HepG2 (cell line): ENCODE data around the gene ABI2. TPM values are rescaled to one million over a fixed set of nuclear protein-coding genes. Genes with fewer than 3 reads are reported as not detected.

Experiments
- ARID4A ChIP-seq: sonication (generic); formaldehyde crosslinking; IDR thresholded peaks from 2 replicates; pipeline ENCODE4 v1.5.0; 2020; ENCODE audit warnings: mild to moderate bottlenecking, missing genetic modification reagents, borderline replicate concordance
- BCL3 ChIP-seq: sonication (generic); formaldehyde crosslinking; IDR thresholded peaks from 2 replicates; pipeline ENCODE4 v1.5.1; 2020; ENCODE audit warnings: mild to moderate bottlenecking, missing genetic modification reagents, moderate library complexity
- CBX5 ChIP-seq: sonication (generic); formaldehyde crosslinking; IDR thresholded peaks from 2 replicates; pipeline ENCODE4 v1.4.0; 2020; ENCODE audit warnings: missing genetic modification reagents, borderline replicate concordance
- E2F1 ChIP-seq: sonication (generic); formaldehyde crosslinking; IDR thresholded peaks from 2 replicates; pipeline ENCODE4 v1.5.0; 2020; ENCODE audit warnings: missing genetic modification reagents
- ELF3 ChIP-seq: IDR thresholded peaks from 2 replicates; pipeline ENCODE4 v1.6.1; 2016; ENCODE audit warnings: missing genetic modification reagents, missing compliant biosample characterization
- FOXA3 ChIP-seq: IDR thresholded peaks from 2 replicates; pipeline ENCODE4 v1.6.1; 2016; ENCODE audit warnings: missing genetic modification reagents, missing compliant biosample characterization
- HMG20A ChIP-seq: IDR thresholded peaks from 2 replicates; pipeline ENCODE4 v1.6.1; 2016; ENCODE audit warnings: borderline replicate concordance
- HMGA1 ChIP-seq: sonication (generic); formaldehyde crosslinking; conservative IDR thresholded peaks from 2 replicates; pipeline ENCODE4 v1.4.0; 2020; ENCODE audit warnings: missing genetic modification reagents
- KLF12 ChIP-seq: sonication (generic); formaldehyde crosslinking; IDR thresholded peaks from 2 replicates; pipeline ENCODE4 v1.4.0; 2020; ENCODE audit warnings: missing genetic modification reagents, borderline replicate concordance
- NCOA5 ChIP-seq: sonication (generic); formaldehyde crosslinking; IDR thresholded peaks from 2 replicates; pipeline ENCODE4 v1.4.0; 2020; ENCODE audit warnings: missing genetic modification reagents
- NFE2 ChIP-seq: sonication (generic); formaldehyde crosslinking; IDR thresholded peaks from 2 replicates; pipeline ENCODE4 v1.4.0; 2020; ENCODE audit warnings: missing genetic modification reagents
- PLRG1 ChIP-seq: fragments of 450-650 bp; conservative IDR thresholded peaks from 2 replicates; pipeline ENCODE4 v1.6.1; 2016
- SCMH1 ChIP-seq: sonication (generic); formaldehyde crosslinking; IDR thresholded peaks from 2 replicates; pipeline ENCODE4 v1.9.0; 2021; ENCODE audit warnings: missing genetic modification reagents, mild to moderate bottlenecking, borderline replicate concordance
- SMYD3 ChIP-seq: sonication (generic); formaldehyde crosslinking; IDR thresholded peaks from 2 replicates; pipeline ENCODE4 v1.8.1; 2023; ENCODE audit warnings: mild to moderate bottlenecking, missing genetic modification reagents
- SP5 ChIP-seq: IDR thresholded peaks from 2 replicates; pipeline ENCODE4 v1.6.1; 2016; ENCODE audit warnings: low read depth, borderline replicate concordance
- STAT6 ChIP-seq: sonication (generic); formaldehyde crosslinking; IDR thresholded peaks from 2 replicates; pipeline ENCODE4 v1.4.0; 2020; ENCODE audit warnings: missing genetic modification reagents, mild to moderate bottlenecking, borderline replicate concordance
- TRIM24 ChIP-seq: sonication (generic); formaldehyde crosslinking; IDR thresholded peaks from 2 replicates; pipeline ENCODE4 v1.8.0; 2022; ENCODE audit warnings: mild to moderate bottlenecking, missing genetic modification reagents
- ZBTB38 ChIP-seq: sonication (generic); formaldehyde crosslinking; IDR thresholded peaks from 2 replicates; pipeline ENCODE4 v1.5.1; 2020; ENCODE audit warnings: mild to moderate bottlenecking, missing genetic modification reagents
- ZBTB7A ChIP-seq: sonication (generic); formaldehyde crosslinking; IDR thresholded peaks from 2 replicates; pipeline ENCODE4 v1.8.0; 2022; ENCODE audit warnings: mild to moderate bottlenecking, missing genetic modification reagents
- ZFP37 ChIP-seq: sonication (generic); formaldehyde crosslinking; IDR thresholded peaks from 2 replicates; pipeline ENCODE4 v1.4.0; 2020; ENCODE audit warnings: missing genetic modification reagents, borderline replicate concordance
- ZNF713 ChIP-seq: sonication (generic); formaldehyde crosslinking; IDR thresholded peaks from 2 replicates; pipeline ENCODE4 v1.4.0; 2020; ENCODE audit warnings: mild to moderate bottlenecking, missing genetic modification reagents
- ZNF879 ChIP-seq: sonication (generic); formaldehyde crosslinking; IDR thresholded peaks from 2 replicates; pipeline ENCODE4 v1.8.1; 2023; ENCODE audit warnings: missing genetic modification reagents
- polyA plus RNA-seq, 8 experiments: library from polyadenylated mRNA; depleted of rRNA in 3 of 8; stranded (reverse) in 7 of 8; unstranded in 1 of 8; fragments of >200 nt; fragmentation: Illumina TruSeq in 4 of 8; extraction: Trizol in 4 of 8; gene quantifications; 2 replicates each; pipeline versions ENCODE4 v1.2.1 to v1.2.3, GENCODE V29; 2011 to 2016; ENCODE audit warnings: low read depth in 4 of 8, missing spikeins in 1 of 8, mixed read lengths in 1 of 8; ENCODE audit not compliant: insufficient read depth in 1 of 8
- total RNA-seq, 5 experiments: library from RNA; depleted of rRNA; stranded (reverse); fragments of >200 nt; fragmentation: Illumina TruSeq; extraction: Trizol; gene quantifications; 2 replicates each; pipeline ENCODE4 v1.2.3, GENCODE V29; 2016; ENCODE audit warnings: low read depth in 1 of 5

ABI2 gene
- total and polyA plus RNA-seq, 2 of the 13 experiments (the other 11 are each of a cell fraction or from before 2014, with no cell fraction given): 28.4 to 32.4 TPM

- TF ChIP-seq STAT6 (CRISPR knock-in tag) (no peak), PLRG1 (no peak), ZBTB7A (CRISPR knock-in tag) (no peak), BCL3 (CRISPR knock-in tag) (no peak), ELF3 (no peak), ZFP37 (CRISPR knock-in tag) (0 out of 2 replicates have a peak, but pooled peaks have one; percentile 4), E2F1 (CRISPR knock-in tag) (no peak), HMG20A (no peak), TRIM24 (CRISPR knock-in tag) (no peak), NCOA5 (no peak), SP5 (CRISPR knock-in tag) (peak; percentile 40; the same call in 1 of the 2 replicates), ZNF879 (CRISPR knock-in tag) (no peak), ZBTB38 (CRISPR knock-in tag) (no peak), SCMH1 (CRISPR knock-in tag) (no peak), FOXA3 (CRISPR knock-in tag) (no peak), NFE2 (CRISPR knock-in tag) (no peak), ZNF713 (CRISPR knock-in tag) (no peak), CBX5 (CRISPR knock-in tag) (no peak), SMYD3 (CRISPR knock-in tag) (no peak), HMGA1 (CRISPR knock-in tag) (no peak), ARID4A (CRISPR knock-in tag) (no peak), KLF12 (CRISPR knock-in tag) (no peak)
Observed at GRCh38 chr2:203328760-203329540, 756 bp downstream of the ABI2 start (continued).
